ENCODE results near the gene ZFP92.

DNA sequence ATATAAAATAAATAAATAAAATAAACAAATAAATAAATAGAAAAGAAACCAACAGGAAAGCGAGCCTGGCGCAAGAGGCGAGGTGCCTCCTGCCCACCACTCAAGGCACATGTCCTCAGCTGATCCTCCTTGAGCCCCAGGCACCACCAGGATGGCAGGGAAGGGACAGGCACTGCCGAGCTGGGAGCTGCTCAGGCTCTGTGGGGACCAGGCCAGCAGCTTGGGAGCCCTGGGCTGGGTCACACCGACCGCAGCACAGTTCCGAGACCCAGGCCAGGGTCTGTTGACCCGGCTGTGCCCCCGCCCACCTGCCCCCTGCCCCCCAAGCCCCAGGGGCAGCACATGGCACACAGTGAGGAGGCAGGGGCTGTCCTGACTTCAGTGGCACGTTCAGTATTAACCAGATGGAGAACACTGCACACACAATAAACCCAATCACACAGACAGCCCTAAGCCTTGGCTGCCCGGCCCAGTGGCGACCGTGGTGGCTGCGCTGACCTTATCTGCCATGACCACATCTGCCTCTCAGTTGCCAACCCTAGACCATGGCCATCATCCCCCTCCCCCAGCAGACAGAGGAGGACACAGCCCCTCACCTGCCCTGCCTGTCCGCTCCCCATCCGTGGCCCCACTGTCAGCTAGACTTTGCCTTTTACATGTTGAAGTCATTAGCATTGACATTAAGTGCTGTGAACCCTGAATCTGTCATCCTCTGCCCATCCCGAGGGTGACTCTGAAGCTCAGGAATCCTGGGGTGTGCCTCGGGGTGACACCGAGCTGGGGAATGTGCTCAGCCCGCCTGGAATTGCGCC lies 37.5 kb downstream of the ZFP92 start:
- TF ChIP-seq, protein P1, sequence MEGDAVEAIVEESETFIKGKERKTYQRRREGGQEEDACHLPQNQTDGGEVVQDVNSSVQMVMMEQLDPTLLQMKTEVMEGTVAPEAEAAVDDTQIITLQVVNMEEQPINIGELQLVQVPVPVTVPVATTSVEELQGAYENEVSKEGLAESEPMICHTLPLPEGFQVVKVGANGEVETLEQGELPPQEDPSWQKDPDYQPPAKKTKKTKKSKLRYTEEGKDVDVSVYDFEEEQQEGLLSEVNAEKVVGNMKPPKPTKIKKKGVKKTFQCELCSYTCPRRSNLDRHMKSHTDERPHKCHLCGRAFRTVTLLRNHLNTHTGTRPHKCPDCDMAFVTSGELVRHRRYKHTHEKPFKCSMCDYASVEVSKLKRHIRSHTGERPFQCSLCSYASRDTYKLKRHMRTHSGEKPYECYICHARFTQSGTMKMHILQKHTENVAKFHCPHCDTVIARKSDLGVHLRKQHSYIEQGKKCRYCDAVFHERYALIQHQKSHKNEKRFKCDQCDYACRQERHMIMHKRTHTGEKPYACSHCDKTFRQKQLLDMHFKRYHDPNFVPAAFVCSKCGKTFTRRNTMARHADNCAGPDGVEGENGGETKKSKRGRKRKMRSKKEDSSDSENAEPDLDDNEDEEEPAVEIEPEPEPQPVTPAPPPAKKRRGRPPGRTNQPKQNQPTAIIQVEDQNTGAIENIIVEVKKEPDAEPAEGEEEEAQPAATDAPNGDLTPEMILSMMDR (conservative IDR thresholded peaks at IDR 0.05; ENCODE audit: low read length) = no peak
- no peak for TF ChIP-seq EZH2phosphoT487 (IDR thresholded peaks at IDR 0.05; ENCODE audit: borderline replicate concordance)

All from Loucy (cell line).